IPS-NIHi11 (cell line): ENCODE results near the gene PCDHA10.
"Not testable (repeated sequence)": the region's sequence is repeated elsewhere in the genome, so short reads cannot be mapped to it uniquely, and the experiment has no call there.

Experiments used
- DNase-seq: peaks from one replicate; pipeline ENCODE4 v3.0.0; 2012; ENCODE audit warnings: mixed read lengths, low spot score

PCDHA10 gene, protein sequence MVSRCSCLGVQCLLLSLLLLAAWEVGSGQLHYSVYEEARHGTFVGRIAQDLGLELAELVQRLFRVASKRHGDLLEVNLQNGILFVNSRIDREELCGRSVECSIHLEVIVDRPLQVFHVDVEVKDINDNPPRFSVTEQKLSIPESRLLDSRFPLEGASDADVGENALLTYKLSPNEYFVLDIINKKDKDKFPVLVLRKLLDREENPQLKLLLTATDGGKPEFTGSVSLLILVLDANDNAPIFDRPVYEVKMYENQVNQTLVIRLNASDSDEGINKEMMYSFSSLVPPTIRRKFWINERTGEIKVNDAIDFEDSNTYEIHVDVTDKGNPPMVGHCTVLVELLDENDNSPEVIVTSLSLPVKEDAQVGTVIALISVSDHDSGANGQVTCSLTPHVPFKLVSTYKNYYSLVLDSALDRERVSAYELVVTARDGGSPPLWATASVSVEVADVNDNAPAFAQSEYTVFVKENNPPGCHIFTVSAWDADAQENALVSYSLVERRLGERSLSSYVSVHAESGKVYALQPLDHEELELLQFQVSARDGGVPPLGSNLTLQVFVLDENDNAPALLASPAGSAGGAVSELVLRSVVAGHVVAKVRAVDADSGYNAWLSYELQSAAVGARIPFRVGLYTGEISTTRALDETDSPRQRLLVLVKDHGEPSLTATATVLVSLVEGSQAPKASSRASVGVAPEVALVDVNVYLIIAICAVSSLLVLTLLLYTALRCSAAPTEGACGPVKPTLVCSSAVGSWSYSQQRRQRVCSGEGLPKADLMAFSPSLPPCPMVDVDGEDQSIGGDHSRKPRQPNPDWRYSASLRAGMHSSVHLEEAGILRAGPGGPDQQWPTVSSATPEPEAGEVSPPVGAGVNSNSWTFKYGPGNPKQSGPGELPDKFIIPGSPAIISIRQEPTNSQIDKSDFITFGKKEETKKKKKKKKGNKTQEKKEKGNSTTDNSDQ

DNA sequence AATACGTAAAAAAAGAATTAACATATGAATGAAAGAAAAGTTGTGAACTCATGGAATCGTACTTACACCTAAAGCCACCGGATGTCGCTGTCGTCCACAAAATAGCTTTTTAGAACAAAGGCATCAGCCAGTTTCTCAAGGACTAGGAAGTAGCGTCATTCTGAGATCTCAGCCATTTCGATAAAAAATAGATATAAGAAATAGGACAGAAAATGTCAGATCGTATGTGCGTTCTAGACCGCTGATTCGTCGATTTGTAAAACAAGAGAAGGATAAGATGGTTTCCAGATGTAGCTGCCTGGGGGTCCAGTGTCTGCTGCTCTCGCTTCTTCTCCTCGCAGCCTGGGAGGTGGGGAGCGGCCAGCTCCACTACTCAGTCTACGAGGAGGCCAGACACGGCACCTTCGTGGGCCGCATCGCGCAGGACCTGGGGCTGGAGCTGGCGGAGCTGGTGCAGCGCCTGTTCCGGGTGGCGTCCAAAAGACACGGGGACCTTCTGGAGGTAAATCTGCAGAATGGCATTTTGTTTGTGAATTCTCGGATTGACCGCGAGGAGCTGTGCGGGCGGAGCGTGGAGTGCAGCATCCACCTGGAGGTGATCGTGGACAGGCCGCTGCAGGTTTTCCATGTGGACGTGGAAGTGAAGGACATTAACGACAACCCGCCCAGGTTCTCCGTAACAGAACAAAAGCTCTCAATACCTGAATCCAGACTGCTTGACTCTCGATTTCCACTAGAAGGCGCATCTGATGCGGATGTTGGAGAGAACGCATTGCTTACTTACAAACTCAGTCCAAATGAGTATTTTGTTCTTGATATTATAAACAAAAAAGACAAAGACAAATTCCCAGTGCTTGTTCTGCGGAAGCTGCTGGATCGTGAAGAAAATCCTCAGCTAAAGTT is at the start of gene PCDHA10:
Gene PCDHA10, plus strand, starts transcription at position 126 of the 903 bp plus-strand sequence. Its CDS starts 152 bp downstream, at position 278.
- DNase-seq, result peak; percentile 55

DNA sequence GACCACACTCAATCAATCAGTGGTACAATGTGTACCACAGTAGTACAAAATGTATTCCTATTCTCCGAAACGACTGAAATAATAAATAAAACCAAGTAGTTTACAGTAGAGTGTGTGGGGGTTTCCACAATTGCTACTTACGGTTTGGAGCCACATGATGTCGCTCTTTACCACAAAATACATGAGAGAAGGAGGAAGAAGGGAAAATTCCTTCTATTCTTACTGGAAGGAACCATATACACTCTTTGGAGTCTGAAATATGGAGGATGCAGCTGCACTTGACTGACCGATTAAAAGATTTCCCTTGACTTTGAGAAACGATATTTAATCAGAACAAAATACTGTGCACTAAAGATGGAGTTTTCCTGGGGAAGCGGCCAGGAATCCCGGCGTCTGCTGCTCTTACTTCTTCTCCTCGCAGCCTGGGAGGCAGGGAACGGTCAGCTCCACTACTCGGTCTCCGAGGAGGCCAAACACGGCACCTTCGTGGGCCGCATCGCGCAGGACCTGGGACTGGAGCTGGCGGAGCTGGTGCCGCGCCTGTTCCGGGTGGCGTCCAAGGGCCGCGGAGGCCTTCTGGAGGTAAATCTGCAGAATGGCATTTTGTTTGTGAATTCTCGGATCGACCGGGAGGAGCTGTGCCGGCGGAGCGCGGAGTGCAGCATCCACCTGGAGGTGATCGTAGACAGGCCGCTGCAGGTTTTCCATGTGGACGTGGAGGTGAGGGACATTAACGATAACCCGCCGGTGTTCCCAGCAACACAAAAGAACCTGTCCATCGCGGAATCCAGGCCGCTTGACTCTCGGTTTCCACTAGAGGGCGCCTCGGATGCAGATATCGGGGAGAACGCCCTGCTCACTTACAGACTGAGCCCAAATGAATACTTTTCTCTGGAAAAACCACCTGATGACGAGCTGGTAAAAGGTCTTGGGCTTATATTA is 48.6 kb upstream of the PCDHA10 start, which contains the start of gene PCDHA4:
Gene PCDHA4, plus strand, starts transcription at position 235 of the 942 bp plus-strand sequence.
- peak; percentile 61 for DNase-seq

DNA sequence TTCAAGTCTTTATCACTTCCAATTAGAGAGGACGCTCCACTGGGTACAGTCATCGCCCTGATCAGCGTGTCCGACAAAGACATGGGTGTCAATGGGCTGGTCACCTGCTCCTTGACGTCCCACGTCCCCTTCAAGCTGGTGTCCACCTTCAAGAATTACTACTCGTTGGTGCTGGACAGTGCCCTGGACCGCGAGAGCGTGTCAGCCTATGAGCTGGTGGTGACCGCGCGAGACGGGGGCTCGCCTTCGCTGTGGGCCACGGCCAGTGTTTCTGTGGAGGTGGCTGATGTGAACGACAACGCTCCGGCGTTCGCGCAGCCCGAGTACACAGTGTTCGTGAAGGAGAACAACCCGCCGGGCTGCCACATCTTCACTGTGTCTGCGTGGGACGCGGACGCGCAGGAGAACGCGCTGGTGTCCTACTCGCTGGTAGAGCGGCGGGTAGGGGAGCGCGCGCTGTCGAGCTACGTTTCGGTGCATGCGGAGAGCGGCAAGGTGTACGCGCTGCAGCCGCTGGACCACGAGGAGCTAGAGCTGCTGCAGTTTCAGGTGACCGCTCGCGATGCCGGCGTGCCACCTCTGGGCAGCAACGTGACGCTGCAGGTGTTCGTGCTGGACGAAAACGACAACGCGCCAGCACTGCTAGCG is 47.3 kb upstream of the PCDHA10 start:
- not testable (repeated sequence) for DNase-seq

DNA sequence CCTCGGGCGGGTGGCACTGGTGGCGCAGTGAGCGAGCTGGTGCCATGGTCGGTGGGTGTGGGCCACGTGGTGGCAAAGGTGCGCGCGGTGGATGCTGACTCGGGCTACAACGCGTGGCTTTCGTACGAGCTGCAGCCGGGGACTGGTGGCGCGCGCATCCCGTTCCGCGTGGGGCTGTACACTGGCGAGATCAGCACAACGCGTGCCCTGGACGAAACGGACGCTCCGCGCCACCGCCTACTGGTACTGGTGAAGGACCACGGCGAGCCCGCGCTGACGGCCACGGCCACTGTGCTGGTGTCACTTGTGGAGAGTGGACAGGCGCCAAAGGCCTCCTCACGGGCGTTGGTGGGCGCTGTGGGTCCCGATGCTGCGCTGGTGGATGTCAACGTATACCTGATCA is 46.8 kb upstream of the PCDHA10 start:
- DNase-seq, result no peak

DNA sequence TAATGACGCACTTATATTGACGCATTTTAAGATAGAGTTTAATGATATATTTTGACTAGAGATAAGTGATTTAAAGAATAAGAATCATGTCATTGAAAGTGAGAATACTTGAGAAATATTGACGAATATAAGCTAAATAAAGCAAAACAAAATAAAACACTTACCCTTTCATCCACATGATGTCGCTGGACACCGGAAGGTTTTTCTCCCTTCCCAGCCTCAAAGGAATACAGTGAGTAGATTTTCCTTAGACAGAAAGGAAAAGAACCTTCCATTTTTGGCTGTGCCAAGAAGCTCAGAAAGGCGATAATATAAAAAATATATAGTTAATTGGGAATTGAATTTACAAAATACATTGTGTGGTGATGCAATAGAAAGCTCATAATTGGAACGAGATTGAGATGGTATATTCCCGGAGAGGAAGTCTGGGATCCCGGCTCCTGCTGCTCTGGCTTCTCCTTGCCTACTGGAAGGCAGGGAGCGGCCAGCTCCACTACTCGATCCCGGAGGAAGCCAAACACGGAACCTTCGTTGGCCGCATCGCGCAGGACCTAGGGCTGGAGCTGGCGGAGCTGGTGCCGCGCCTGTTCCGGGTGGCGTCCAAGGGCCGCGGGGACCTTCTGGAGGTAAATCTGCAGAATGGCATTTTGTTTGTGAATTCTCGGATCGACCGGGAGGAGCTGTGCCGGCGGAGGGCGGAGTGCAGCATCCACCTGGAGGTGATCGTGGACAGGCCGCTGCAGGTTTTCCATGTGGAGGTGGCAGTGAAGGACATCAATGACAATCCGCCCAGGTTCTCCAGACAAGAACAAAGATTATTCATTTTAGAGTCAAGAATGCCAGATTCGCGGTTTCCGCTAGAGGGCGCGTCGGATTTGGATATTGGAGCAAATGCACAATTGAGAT is 34.1 kb upstream of the PCDHA10 start, which contains the start of gene PCDHA5:
Gene PCDHA5, plus strand, starts transcription at position 239 of the 906 bp plus-strand sequence.
- peak; percentile 11 for DNase-seq

DNA sequence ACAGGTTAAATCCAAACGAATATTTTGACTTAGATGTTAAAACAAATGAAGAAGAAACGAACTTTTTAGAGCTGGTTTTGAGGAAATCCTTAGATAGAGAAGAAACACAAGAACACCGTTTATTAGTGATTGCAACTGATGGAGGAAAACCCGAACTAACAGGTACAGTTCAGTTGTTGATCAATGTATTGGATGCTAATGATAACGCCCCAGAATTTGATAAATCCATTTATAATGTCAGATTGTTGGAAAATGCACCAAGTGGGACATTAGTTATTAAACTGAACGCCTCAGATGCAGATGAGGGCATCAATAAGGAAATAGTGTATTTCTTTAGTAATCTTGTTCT is 33.4 kb upstream of the PCDHA10 start:
- no peak for DNase-seq

DNA sequence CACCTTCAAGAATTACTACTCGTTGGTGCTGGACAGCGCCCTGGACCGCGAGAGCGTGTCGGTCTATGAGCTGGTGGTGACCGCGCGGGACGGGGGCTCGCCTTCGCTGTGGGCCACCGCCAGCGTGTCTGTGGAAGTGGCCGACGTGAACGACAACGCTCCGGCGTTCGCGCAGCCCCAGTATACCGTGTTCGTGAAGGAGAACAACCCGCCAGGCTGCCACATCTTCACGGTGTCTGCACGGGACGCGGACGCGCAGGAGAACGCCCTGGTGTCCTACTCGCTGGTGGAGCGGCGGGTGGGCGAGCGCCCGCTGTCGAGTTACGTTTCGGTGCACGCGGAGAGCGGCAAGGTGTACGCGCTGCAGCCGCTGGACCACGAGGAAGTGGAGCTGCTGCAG is 32.7 kb upstream of the PCDHA10 start:
- DNase-seq, result not testable (repeated sequence)

DNA sequence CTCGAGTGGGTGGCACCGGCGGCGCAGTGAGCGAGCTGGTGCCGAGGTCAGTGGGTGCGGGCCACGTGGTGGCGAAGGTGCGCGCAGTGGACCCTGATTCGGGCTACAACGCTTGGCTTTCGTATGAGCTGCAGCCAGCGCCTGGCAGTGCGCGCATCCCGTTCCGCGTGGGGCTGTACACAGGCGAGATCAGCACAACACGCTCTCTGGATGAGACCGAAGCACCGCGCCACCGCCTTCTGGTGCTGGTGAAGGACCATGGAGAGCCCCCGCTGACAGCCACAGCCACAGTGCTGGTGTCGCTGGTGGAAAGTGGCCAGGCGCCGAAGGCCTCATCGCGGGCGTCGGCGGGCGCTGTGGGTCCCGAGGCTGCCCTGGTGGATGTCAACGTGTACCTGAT is 32.2 kb upstream of the PCDHA10 start:
- no peak for DNase-seq

DNA sequence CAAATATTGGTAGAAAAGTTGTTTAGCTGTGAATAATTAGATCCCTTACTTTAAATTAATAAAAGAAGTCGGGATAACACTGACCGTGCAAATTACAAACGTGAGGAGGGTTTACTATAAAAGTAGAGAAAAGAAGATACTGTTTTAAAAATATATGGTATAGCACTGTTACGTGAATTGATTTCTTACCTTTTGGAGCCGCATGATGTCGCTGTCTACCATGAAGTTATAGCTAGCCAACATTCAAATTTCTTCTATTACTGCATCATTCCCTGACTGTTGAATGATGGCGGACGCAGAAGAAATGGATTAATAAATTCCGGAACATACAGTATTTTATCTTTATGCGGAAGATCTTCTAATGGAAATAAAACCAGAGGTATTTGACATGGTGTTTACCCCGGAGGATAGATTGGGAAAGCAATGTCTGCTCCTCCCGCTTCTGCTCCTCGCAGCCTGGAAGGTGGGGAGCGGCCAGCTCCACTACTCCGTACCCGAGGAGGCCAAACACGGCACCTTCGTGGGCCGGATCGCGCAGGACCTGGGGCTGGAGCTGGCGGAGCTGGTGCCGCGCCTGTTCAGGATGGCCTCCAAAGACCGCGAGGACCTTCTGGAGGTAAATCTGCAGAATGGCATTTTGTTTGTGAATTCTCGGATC is 27.9 kb upstream of the PCDHA10 start, which contains the start of gene PCDHA6:
Gene PCDHA6, plus strand, starts transcription at position 257 of the 658 bp plus-strand sequence. Its CDS starts 132 bp downstream, at position 389.
- DNase-seq, result no peak

DNA sequence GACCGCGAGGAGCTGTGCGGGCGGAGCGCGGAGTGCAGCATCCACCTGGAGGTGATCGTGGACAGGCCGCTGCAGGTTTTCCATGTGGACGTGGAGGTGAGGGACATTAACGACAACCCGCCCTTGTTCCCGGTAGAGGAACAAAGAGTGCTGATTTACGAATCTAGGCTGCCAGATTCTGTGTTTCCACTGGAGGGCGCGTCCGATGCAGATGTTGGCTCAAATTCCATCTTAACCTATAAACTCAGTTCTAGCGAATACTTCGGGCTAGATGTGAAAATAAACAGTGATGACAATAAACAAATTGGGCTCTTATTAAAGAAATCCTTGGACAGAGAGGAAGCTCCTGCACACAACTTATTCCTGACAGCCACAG is 27.3 kb upstream of the PCDHA10 start:
- DNase-seq, result no peak

DNA sequence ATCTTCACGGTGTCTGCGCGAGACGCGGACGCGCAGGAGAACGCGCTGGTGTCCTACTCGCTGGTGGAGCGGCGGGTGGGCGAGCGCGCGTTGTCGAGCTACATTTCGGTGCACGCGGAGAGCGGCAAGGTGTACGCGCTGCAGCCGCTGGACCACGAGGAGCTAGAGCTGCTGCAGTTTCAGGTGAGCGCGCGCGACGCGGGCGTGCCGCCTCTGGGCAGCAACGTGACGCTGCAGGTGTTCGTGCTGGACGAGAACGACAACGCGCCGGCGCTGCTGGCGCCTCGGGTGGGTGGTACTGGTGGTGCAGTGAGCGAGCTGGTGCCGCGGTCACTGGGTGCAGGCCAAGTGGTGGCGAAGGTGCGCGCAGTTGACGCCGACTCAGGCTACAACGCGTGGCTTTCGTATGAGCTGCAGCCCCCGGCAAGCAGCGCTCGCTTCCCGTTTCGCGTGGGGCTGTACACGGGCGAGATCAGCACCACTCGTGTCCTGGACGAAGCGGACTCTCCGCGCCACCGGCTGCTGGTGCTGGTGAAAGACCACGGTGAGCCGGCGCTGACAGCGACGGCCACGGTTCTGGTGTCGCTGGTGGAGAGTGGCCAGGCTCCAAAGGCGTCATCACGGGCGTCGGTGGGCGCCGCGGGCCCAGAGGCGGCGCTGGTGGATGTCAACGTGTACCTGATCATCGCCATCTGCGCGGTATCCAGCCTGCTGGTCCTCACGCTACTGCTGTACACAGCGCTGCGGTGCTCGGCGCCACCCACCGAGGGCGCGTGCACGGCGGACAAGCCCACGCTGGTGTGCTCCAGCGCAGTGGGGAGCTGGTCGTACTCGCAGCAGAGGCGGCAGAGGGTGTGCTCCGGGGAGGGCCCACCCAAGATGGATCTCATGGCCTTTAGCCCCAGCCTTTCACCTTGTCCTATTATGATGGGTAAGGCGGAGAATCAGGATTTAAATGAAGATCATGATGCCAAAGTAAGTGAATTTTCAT is 25.9 kb upstream of the PCDHA10 start:
- DNase-seq, result not testable (repeated sequence)

DNA sequence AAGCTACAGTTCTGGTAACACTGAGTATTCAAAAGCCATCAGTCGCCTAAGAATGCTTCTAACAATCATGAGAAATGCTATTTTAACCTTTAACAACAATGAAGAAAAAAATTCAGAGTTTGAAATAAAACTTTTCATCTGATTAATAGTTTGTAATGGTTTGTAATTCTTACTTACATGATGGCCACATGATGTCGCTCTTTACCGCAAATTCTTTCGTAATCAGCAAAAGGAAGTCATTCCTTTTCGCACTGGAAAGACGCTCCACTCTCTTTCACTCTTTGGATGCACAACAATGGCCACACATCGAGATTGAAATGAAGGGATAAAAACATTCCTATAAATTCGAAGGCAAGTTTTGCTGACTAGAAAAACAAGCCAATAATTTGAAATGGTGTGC is 21.7 kb upstream of the PCDHA10 start, which contains the start of gene PCDHA7:
Gene PCDHA7, plus strand, starts transcription at position 277 of the 400 bp plus-strand sequence. Its CDS starts 115 bp downstream, at position 392.
- no peak for DNase-seq

DNA sequence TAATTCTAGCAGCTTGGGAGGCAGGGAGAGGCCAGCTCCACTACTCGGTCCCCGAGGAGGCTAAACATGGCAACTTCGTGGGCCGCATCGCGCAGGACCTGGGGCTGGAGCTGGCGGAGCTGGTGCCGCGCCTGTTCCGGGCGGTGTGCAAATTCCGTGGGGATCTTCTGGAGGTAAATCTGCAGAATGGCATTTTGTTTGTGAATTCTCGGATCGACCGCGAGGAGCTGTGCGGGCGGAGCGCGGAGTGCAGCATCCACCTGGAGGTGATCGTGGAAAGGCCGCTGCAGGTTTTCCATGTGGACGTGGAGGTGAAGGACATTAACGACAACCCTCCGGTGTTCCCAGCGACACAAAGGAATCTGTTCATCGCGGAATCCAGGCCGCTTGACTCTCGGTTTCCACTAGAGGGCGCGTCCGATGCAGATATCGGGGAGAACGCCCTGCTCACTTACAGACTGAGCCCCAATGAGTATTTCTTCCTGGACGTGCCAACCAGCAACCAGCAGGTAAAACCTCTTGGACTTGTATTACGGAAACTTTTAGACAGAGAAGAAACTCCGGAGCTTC is 21.2 kb upstream of the PCDHA10 start:
- not testable (repeated sequence) for DNase-seq

DNA sequence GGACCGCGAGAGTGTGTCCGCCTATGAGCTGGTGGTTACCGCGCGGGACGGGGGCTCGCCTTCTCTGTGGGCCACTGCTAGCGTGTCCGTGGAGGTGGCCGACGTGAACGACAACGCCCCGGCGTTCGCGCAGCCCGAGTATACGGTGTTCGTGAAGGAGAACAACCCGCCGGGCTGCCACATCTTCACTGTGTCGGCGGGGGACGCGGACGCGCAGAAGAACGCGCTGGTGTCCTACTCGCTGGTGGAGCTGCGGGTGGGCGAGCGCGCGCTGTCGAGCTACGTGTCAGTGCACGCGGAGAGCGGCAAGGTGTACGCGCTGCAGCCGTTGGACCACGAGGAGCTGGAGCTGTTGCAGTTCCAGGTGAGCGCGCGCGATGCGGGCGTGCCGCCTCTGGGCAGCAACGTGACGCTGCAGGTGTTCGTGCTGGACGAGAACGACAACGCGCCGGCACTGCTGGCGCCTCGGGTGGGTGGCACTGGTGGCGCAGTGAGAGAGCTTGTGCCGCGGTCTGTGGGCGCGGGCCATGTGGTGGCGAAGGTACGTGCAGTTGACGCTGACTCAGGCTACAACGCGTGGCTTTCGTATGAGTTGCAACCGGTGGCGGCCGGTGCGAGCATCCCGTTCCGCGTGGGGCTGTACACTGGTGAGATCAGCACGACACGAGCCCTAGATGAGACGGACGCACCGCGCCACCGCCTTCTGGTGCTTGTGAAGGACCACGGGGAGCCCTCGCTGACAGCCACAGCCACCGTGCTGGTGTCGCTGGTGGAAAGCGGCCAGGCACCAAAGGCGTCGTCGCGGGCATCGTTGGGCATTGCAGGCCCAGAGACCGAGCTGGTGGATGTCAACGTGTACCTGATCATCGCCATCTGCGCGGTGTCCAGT is 19.8 kb upstream of the PCDHA10 start:
- DNase-seq, result no peak
